Aorta (tissue), 5 donors: ENCODE data around the gene IL21. TPM values are rescaled to one million over a fixed set of nuclear protein-coding genes. Genes with fewer than 3 reads are reported as not detected.

Source experiments
- ATAC-seq: fragments of 200-7000 bp; cut with Tn5 transposase; one replicate; pipeline ENCODE4 v1.9.1; 2022; ENCODE audit warnings: moderate library complexity; ENCODE audit not compliant: low FRiP score
- DNase-seq, 2 donors: peaks; one replicate each; pipeline ENCODE4 v3.0.0-alpha.2; 2020
- H3K27ac ChIP-seq, 2 donors: one replicate each; pipeline ENCODE4 v1.5.1; 2013; ENCODE audit warnings: low read length in 2 of 2, mild to moderate bottlenecking in 2 of 2, moderate library complexity in 2 of 2, control low read depth in 1 of 2, inconsistent platforms in 1 of 2, low read depth in 1 of 2
- H3K27me3 ChIP-seq, 2 donors: one replicate each; pipeline ENCODE4 v1.6.1; 2013; ENCODE audit warnings: control low read depth in 1 of 2, low read length in 1 of 2, mild to moderate bottlenecking in 1 of 2, moderate library complexity in 1 of 2; ENCODE audit not compliant: insufficient read depth in 2 of 2, control insufficient read depth in 1 of 2
- H3K36me3 ChIP-seq, 2 donors: one replicate each; pipeline ENCODE4 v1.6.1; 2013; ENCODE audit warnings: control low read depth in 1 of 2, low read length in 1 of 2, mild to moderate bottlenecking in 1 of 2; ENCODE audit not compliant: insufficient read depth in 2 of 2, control insufficient read depth in 1 of 2
- H3K4me1 ChIP-seq, 2 donors: one replicate each; pipeline ENCODE4 v1.6.1; 2013; ENCODE audit warnings: low read length in 2 of 2, control low read depth in 1 of 2, mild to moderate bottlenecking in 1 of 2, moderate library complexity in 1 of 2; ENCODE audit not compliant: insufficient read depth in 2 of 2, control insufficient read depth in 1 of 2
- H3K4me3 ChIP-seq, 2 donors: one replicate each; pipeline ENCODE4 v1.5.1; 2013; ENCODE audit warnings: low read length in 2 of 2, control low read depth in 1 of 2, mild to moderate bottlenecking in 1 of 2
- H3K9me3 ChIP-seq: one replicate; pipeline ENCODE4 v1.6.1; 2013; ENCODE audit warnings: mild to moderate bottlenecking, low read length; ENCODE audit not compliant: control insufficient read depth
- WGBS, 2 donors: extraction: QIAGEN DNeasy Blood & Tissue Kit; methylation state at CpG; one replicate each; pipeline ENCODE4 v1.1.7; 2013; 5-methylcytosine and 5-hydroxymethylcytosine counted together
- intact Hi-C, 2 donors: fragments of 100-400 bp; cut with DNase I; formaldehyde crosslinking; loops; one replicate each; pipeline versions ENCODE4 v1.14.2 to v1.15.0; 2022
- polyA plus RNA-seq, 2 donors: library from polyadenylated mRNA; stranded (reverse); fragments of 200-250 nt; gene quantifications; one replicate each; pipeline ENCODE4 v1.2.3, GENCODE V29; 2013
- total RNA-seq, 2 donors: library from RNA; stranded (reverse); fragmentation: NEBNext Ultra II Directional; extraction: Animal tissue kit (Norgen Biotek cat#: 25700); gene quantifications; one replicate each; pipeline ENCODE4 v1.2.1, GENCODE V29; 2021
- donor health status: healthy with polysubstance abuse.
- donor health status: Bipolar disorder and iron deficiency.
- donor health status: DM: no; HTN: no; CAD: no.
- donor health status: DM: no; HTN: no; CAD: no.
- donor health status: DM: yes; HTN: yes; CAD: no.

IL21 gene
- total and polyA plus RNA-seq, 4 donors: not detected

DNA sequence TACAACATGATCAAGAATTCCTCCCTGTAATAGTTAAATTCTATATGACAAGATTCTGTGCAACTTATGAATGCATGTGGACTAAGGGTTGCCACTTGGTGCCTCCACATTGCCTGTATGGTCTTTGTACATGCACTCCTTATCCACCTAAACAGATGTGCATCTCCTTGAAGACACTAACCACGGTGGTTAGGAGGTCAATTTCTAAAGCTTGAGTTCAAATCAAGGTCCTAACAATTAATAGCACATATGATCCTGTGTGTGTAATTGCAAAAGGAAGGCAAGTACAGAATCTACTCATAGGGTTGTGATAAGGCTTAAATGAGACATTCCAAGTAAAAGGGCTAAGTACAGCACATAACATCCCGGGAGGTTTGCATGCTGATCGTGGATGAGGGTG lies 1.5 kb upstream of the IL21 start:
- intact Hi-C loops: no loop called here
- Histone ChIP-seq H3K27ac (no peak overlapping the region), H3K4me1 (peaks cover 0 to 3% of the 10 kb centered on the region in 2 donors), H3K36me3 (no peaks in the 10 kb centered on the region), H3K4me3 (no peak overlapping the region), H3K9me3 (no peaks in the 10 kb centered on the region), H3K27me3 (no peaks in the 10 kb centered on the region)
- ATAC-seq (no peak), DNase-seq (no peak)
- WGBS, 2 donors: 72 to 78% methylated on average over 3 of the region's 3 CpGs

DNA sequence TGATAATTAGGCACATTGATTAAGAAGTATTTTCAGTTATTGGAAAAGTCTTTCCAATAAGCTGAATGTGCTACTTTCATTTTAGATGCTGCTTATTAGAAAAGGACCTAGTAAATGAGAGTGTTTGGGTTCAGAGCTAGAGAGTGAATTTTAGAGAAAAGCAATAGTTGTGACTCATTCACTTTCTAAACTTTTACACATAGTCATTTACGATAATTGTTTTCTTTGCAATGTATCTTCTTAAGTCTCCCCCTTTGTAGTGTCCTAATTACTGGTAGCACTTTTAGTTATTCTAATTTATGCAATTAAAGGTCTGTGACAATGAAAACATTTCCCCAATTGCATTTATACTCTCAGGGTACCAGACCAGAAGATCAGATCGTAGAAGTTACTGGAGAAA lies 1.3 kb downstream of the IL21 start:
- no peaks in the 10 kb centered on the region for H3K9me3 ChIP-seq
- no peak for ATAC-seq
- DNase-seq: no peak
- H3K4me3 ChIP-seq: no peak overlapping the region
- intact Hi-C loops: no loop called here
- no peak overlapping the region for H3K27ac ChIP-seq
- peaks cover 0 to 3% of the 10 kb centered on the region in 2 donors for H3K4me1 ChIP-seq
- H3K36me3 ChIP-seq: no peaks in the 10 kb centered on the region
- 90 to 94% methylated on average over 2 of the region's 2 CpGs for WGBS, 2 donors
- no peaks in the 10 kb centered on the region for H3K27me3 ChIP-seq

DNA sequence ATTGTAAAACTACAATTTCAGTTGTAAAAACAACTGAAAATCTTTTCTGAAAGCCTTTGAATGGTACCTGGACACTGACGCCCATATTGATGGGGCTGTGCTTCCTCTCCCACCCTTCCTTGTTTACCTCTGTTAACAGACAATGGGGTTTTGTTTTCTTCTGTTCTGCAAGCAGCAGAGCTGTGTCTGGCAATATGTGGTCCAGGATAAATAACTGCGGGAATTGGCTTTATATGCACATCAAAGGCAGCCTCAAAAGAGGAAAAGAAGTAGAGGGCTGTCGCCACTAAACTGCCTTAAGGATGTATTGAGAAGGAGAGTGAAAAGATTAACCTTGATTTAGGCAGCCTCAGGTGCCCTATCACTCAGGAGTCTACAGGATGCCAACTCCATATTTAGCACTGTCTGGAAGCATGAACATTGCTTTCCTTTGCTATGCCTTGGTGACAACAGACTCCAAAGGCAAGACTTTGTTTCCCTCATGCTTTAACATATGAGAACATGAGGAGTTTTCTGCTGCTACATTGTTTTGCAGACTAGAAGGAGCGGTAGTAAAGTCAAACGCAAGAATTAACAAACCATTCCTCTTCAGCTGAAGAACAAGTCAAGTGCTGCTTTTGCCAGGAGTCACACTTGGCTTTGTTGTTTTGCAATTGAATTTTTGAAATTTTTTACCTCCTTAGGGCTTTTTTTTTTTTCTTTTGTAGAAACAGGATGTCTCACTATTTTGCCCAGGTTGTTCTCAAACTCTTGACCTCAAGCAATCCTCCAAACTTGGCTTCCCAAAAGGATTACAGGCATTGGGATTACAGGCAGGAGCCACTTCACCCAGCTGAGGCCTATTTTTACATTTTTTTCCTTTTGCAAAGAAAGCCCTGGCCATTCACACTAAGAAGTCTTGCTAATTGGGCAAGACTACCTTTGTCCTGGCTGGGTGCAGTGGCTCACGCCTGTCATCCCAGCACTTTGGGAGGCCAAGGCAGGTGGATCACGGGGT lies 3.0 kb downstream of the IL21 start:
- intact Hi-C loops: no loop called here
- Histone ChIP-seq H3K27me3 (no peaks in the 10 kb centered on the region), H3K4me3 (no peak overlapping the region), H3K36me3 (no peaks in the 10 kb centered on the region), H3K9me3 (no peaks in the 10 kb centered on the region), H3K4me1 (peaks cover 0 to 3% of the 10 kb centered on the region in 2 donors), H3K27ac (no peak overlapping the region)
- DNase-seq (no peak), ATAC-seq (no peak)
- WGBS, 2 donors: 59 to 63% methylated on average over 7 of the region's 7 CpGs

DNA sequence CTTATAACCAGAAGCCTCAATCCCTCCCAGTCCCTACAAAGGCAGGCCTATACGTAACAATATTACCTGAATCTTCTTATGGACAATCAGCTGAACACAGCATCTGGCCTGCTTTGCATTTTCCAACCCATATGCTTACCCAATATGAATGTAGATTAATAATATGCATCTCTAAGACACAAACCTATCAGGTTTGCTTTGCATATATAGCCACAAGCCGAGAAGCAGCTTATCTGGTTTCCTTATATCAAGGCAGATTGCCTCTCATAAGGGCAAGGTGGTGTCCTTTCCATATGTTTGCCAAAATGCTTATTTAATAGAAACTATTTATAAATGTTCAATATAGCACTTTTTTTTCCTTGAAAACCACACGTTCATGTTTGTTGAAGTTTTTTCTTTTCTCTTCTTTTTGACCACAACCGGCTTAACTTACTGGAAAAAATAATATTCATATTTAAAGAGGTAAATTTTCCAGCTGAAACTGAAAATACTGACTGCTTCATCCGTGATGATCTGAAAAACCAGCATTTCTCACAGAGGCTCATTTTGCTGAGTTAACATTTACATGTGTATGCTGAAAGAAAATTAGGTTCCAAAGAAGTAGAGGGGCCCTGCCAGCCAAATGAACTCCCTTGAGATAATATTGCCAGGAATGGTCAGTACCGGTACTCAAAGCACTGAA lies 3.8 kb downstream of the IL21 start:
- Histone ChIP-seq H3K36me3 (no peaks in the 10 kb centered on the region), H3K9me3 (no peaks in the 10 kb centered on the region), H3K27me3 (no peaks in the 10 kb centered on the region), H3K4me1 (peaks cover 0 to 3% of the 10 kb centered on the region in 2 donors), H3K4me3 (no peak overlapping the region), H3K27ac (no peak overlapping the region)
- DNase-seq (no peak), ATAC-seq (no peak)
- 49 to 55% methylated on average over 6 of the region's 6 CpGs for WGBS, 2 donors
- intact Hi-C loops: no loop called here

DNA sequence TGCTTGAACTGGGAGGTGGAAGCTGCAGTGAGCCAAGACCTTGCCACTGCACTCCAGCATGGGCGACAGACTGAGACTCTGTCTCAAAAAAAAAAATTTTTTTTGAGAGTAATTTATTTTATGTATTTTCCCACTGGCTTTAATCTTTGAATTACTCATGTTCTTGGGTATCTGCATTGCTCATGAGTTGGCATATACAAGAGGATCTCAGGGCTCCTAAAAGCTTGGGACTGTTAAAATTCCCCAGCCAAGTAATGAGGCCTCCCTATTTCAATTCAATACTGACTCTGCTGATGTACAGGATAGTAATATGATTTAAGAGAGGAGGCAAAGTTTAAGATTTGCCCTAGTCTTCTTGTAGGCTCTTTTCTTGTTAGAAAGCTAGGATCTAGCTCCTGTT lies 6.2 kb downstream of the IL21 start:
- H3K27me3 ChIP-seq: no peaks in the 10 kb centered on the region
- intact Hi-C loops: no loop called here
- WGBS, 2 donors: 29 to 40% methylated on average over 1 of the region's 1 CpG
- no peaks in the 10 kb centered on the region for H3K36me3 ChIP-seq
- no peak for DNase-seq
- no peak for ATAC-seq
- H3K4me1 ChIP-seq: peaks cover 0 to 3% of the 10 kb centered on the region in 2 donors
- H3K9me3 ChIP-seq: no peaks in the 10 kb centered on the region
- H3K4me3 ChIP-seq: no peak overlapping the region
- no peak overlapping the region for H3K27ac ChIP-seq

DNA sequence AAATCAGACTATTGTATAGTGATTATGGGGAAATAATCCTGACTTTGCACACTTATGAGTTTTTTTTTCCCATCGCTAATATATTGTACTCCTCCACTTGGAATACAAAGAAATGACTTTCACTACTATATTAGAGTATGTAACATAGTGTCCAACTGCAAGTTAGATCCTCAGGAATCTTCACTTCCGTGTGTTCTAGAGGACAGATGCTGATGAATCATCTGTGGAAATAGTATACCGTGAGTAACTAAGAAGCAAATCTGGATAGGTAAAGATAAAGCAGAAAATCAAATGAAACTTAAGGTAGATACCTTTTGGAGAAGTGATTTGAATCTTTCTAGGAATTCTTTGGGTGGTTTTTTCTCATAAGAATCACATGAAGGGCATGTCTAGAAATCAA lies 8.3 kb downstream of the IL21 start:
- no peaks in the 10 kb centered on the region for H3K27me3 ChIP-seq
- WGBS, 2 donors: 82 to 84% methylated on average over 3 of the region's 3 CpGs
- DNase-seq (no peak), ATAC-seq (no peak)
- no peaks in the 10 kb centered on the region for H3K9me3 ChIP-seq
- no peak overlapping the region for H3K4me3 ChIP-seq
- no peak overlapping the region for H3K27ac ChIP-seq
- peaks cover 0 to 1% of the 10 kb centered on the region in 2 donors for H3K4me1 ChIP-seq
- H3K36me3 ChIP-seq: no peaks in the 10 kb centered on the region
- intact Hi-C loops: no loop called here

DNA sequence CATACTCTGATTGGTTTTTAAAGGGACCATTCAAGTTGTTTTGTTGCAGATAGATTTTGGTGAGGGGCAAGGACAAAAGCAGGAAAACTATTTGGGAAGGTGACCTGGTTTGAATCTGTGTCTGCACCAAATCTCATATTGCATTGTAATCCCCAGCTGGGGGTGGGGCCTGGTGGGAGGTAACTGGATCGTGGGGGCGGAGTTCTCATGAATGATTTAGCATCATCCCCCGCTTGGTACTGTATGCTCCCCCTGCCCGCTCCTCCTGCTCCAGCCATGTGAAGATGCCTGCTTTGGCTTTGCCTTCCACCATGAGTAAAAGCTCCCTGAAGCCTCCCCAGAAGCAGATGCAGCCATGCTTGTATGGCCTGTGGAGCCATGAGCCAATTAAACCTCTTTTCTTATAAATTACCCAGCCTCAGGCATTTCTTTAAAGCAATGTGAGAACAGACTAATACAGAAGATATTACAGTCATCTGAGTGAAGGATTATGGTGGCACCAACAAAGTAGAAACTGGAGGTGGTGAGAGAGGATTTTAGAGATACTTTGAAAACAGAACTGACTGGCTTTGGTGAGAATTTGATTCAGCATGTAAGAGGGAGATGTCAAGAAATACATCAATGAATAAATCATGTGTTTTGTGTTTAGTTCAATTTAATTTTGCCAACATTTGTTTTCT lies 14.4 kb downstream of the IL21 start:
- Histone ChIP-seq H3K9me3 (no peaks in the 10 kb centered on the region), H3K36me3 (no peaks in the 10 kb centered on the region), H3K4me1 (no peaks in the 10 kb centered on the region), H3K27me3 (no peaks in the 10 kb centered on the region), H3K27ac (no peak overlapping the region), H3K4me3 (no peak overlapping the region)
- WGBS, 2 donors: 78 to 83% methylated on average over 4 of the region's 4 CpGs
- intact Hi-C loops: no loop called here
- ATAC-seq: no peak
- no peak for DNase-seq

DNA sequence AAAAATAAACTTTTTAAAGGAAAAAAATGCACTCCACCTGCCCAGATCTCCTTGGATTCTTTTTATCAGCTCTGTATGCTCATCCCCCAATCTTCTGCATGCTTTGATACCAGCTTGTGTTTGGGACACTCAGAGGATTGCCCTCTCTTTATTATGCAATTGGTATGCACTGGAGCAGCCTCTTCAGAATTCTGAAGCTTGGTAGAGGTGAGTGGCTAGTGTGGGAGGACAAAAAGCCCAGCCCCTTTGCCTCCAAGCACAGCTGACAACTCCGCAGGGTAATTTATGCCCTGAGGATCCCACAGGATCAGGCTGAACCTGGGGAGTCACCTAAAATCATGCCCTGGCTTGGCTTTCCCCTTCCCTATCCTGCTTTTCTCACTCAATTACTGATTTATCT lies 16.7 kb downstream of the IL21 start:
- 80 to 83% methylated on average over 1 of the region's 1 CpG for WGBS, 2 donors
- intact Hi-C loops: loop anchor here (5.0 kb wide), 3 partner anchors 113 to 328 kb away; no protein-coding TSS in a partner anchor
- no peak for ATAC-seq

More for the DNA sequence above, 16.7 kb downstream of the IL21 start:
- Histone ChIP-seq H3K4me1 (no peaks in the 10 kb centered on the region), H3K27me3 (no peaks in the 10 kb centered on the region), H3K4me3 (no peak overlapping the region), H3K9me3 (no peaks in the 10 kb centered on the region), H3K27ac (no peak overlapping the region), H3K36me3 (no peaks in the 10 kb centered on the region)
- DNase-seq: no peak
